DMS53 treated with DMSO at 0.1 percent for 48 hours (cell line): ENCODE results near the gene C6orf136.

Experiments
- DNase-seq: peaks from one replicate; lab custom pipeline; 2025; ENCODE audit not compliant: unreplicated experiment; lab: John Stamatoyannopoulos, UW

The C6orf136 gene

GRCh38 chr6:30685157-30686008 is 38.5 kb downstream of the C6orf136 start:
- no peak for DNase-seq

GRCh38 chr6:30686009-30686907 is 39.3 kb downstream of the C6orf136 start, which contains the start of gene PPP1R18:
PPP1R18 (minus strand) TSS chr6:30686645; CDS start chr6:30686018, 627 bp downstream.
- DNase-seq, result no peak

- DNase-seq, result peak; percentile 74
Measured at GRCh38 chr6:30686908-30687658, 40.1 kb downstream of the C6orf136 start.

GRCh38 chr6:30687659-30688431 is 40.9 kb downstream of the C6orf136 start:
- DNase-seq, result no peak

GRCh38 chr6:30688569-30688968 is 41.6 kb downstream of the C6orf136 start:
- no peak for DNase-seq

GRCh38 chr6:30689022-30689865 is 42.3 kb downstream of the C6orf136 start:
- DNase-seq, result no peak

GRCh38 chr6:30689985-30690384 is 43.1 kb downstream of the C6orf136 start:
- no peak for DNase-seq

- peak; percentile 77 for DNase-seq
Measured at GRCh38 chr6:30690403-30691207, 43.7 kb downstream of the C6orf136 start, which contains the start of gene NRM. NRM (minus strand) TSS chr6:30690984; CDS start chr6:30690974, 10 bp downstream.

- DNase-seq, result no peak
Measured at GRCh38 chr6:30691208-30691847, 44.4 kb downstream of the C6orf136 start.

GRCh38 chr6:30696432-30696831 is 49.5 kb downstream of the C6orf136 start:
- DNase-seq, result no peak

GRCh38 chr6:30700340-30700739 is 53.4 kb downstream of the C6orf136 start:
- no peak for DNase-seq
